Activated CD8-positive, alpha-beta memory T cell treated with anti-CD3 and anti-CD28 coated beads for 36 hours (primary cell): ENCODE results near the gene PIK3CG. TPM values are rescaled to one million over a fixed set of nuclear protein-coding genes. Genes with fewer than 3 reads are reported as not detected.

Source experiments
- total RNA-seq, 2 experiments: library from RNA; stranded (reverse); gene quantifications; one replicate each; pipeline ENCODE4 v1.2.3, GENCODE V29; 2021

PIK3CG gene
- total RNA-seq, 2 experiments from 2014 or later = 26.6 to 26.9 TPM

Other genes starting within 250 kb of the PIK3CG start
- gene CCDC71L, start 204.1 kb upstream of the PIK3CG start, total RNA-seq = 10 to 100 TPM; 35.1 to 35.3 TPM
- gene PRKAR2B, start 179.4 kb downstream of the PIK3CG start, total RNA-seq = 1 to 10 TPM in 1 of 2 experiments, under 1 TPM in 1; 0.97 to 1.2 TPM